ENCODE results near the gene IQCH. TPM values are rescaled to one million over a fixed set of nuclear protein-coding genes. Genes with fewer than 3 reads are reported as not detected.
A peak's percentile ranks its signal among the peaks of the same experiment; 100 is the strongest.

The IQCH gene
- total RNA-seq (1 to 10 TPM in 3 of 4 donors, under 1 TPM in 1; 0.82 to 2.1 (median 1.5) TPM), polyA plus RNA-seq (0.34 TPM)
- long read RNA-seq, donor 1, partial matches to known transcripts, result 0 of 4 reads
- long read RNA-seq, donor 1, other reads (novel, unspliced or antisense), result 4 of 4 reads
- long read RNA-seq, donor 2, result 0 reads
- long read RNA-seq, donor 3, partial matches to known transcripts, result 0 of 9 reads
- long read RNA-seq, donor 3, other reads (novel, unspliced or antisense), result 8 of 9 reads
- long read RNA-seq, donor 4, result 0 reads

- peak within 1 kb of the TSS; percentile 57 for H3K4me3 ChIP-seq (ENCODE audit: low read length)
- peak within 1 kb of the TSS; percentile 10 for H3K27ac ChIP-seq (ENCODE audit: low read length)
- H3K9me3 ChIP-seq (ENCODE audit: control insufficient read depth, low read length), result no peaks in the 10 kb centered on the region
- ATAC-seq (peak; percentile 100), DNase-seq (peak; percentile 98 to 99 (median 99))
- no peaks in the 10 kb centered on the region for H3K27me3 ChIP-seq (ENCODE audit: control insufficient read depth, insufficient read depth)
- intact Hi-C loops (cut with DNase I), result loop anchor here in 2 of 4 donors (5.0 kb wide), 1 partner anchor 187 kb away; the partner anchor contains the start of gene SMAD3 (in 2 of the 2)
- under 1% methylated on average over 76 of the region's 76 CpGs for WGBS
- H3K4me1 ChIP-seq (ENCODE audit: control insufficient read depth, insufficient read depth, low read length), result no peaks in the 10 kb centered on the region
Measured at GRCh38 chr15:67254238-67255175, at the start of gene IQCH, which contains the start of gene AAGAB. Gene IQCH, plus strand, starts transcription at chr15:67254786. Its CDS starts 111 bp downstream, at chr15:67254897. Gene AAGAB, minus strand, starts transcription at chr15:67254661. Its CDS starts 30 bp downstream, at chr15:67254631.

- Histone ChIP-seq H3K4me1 (ENCODE audit: control insufficient read depth, insufficient read depth, low read length) (no peaks in the 10 kb centered on the region), H3K4me3 (ENCODE audit: low read length) (no peak overlapping the region), H3K27ac (ENCODE audit: low read length) (no peak overlapping the region), H3K9me3 (ENCODE audit: control insufficient read depth, low read length) (no peaks in the 10 kb centered on the region), H3K27me3 (ENCODE audit: control insufficient read depth, insufficient read depth) (no peaks in the 10 kb centered on the region)
- ATAC-seq, result no peak
- DNase-seq, result no peak
- intact Hi-C loops (cut with DNase I), result no loop called here
- 90% methylated on average over 3 of the region's 3 CpGs for WGBS
Measured at GRCh38 chr15:67207555-67208207, 46.9 kb upstream of the IQCH start.

- no peak for DNase-seq
- no peak overlapping the region for H3K4me3 ChIP-seq (ENCODE audit: low read length)
- no peaks in the 10 kb centered on the region for H3K4me1 ChIP-seq (ENCODE audit: control insufficient read depth, insufficient read depth, low read length)
- no peak overlapping the region for H3K27ac ChIP-seq (ENCODE audit: low read length)
- 70% methylated on average over 2 of the region's 2 CpGs for WGBS
- no peaks in the 10 kb centered on the region for H3K27me3 ChIP-seq (ENCODE audit: control insufficient read depth, insufficient read depth)
- no peak for ATAC-seq
- intact Hi-C loops (cut with DNase I), result no loop called here
- H3K9me3 ChIP-seq (ENCODE audit: control insufficient read depth, low read length), result no peaks in the 10 kb centered on the region
Measured at GRCh38 chr15:67208396-67208795, 46.2 kb upstream of the IQCH start.

GRCh38 chr15:67210555-67211168 is 43.9 kb upstream of the IQCH start:
- H3K27me3 ChIP-seq (ENCODE audit: control insufficient read depth, insufficient read depth), result no peaks in the 10 kb centered on the region
- H3K9me3 ChIP-seq (ENCODE audit: control insufficient read depth, low read length), result no peaks in the 10 kb centered on the region
- intact Hi-C loops (cut with DNase I), result no loop called here
- no peak overlapping the region for H3K27ac ChIP-seq (ENCODE audit: low read length)
- H3K4me1 ChIP-seq (ENCODE audit: control insufficient read depth, insufficient read depth, low read length), result no peaks in the 10 kb centered on the region
- no peak for DNase-seq
- no peak overlapping the region for H3K4me3 ChIP-seq (ENCODE audit: low read length)
- no peak for ATAC-seq
- WGBS, result 94% methylated on average over 5 of the region's 5 CpGs

- Histone ChIP-seq H3K27ac (ENCODE audit: low read length) (no peak overlapping the region), H3K4me1 (ENCODE audit: control insufficient read depth, insufficient read depth, low read length) (no peaks in the 10 kb centered on the region), H3K27me3 (ENCODE audit: control insufficient read depth, insufficient read depth) (no peaks in the 10 kb centered on the region), H3K9me3 (ENCODE audit: control insufficient read depth, low read length) (no peaks in the 10 kb centered on the region), H3K4me3 (ENCODE audit: low read length) (no peak overlapping the region)
- WGBS, result 94% methylated on average over 4 of the region's 4 CpGs
- DNase-seq (no peak), ATAC-seq (no peak)
- intact Hi-C loops (cut with DNase I), result no loop called here
Measured at GRCh38 chr15:67212684-67213367, 41.8 kb upstream of the IQCH start.

GRCh38 chr15:67215102-67215501 is 39.5 kb upstream of the IQCH start:
- H3K27me3 ChIP-seq (ENCODE audit: control insufficient read depth, insufficient read depth), result no peaks in the 10 kb centered on the region
- DNase-seq (no peak), ATAC-seq (no peak)
- H3K27ac ChIP-seq (ENCODE audit: low read length), result no peak overlapping the region
- no peaks in the 10 kb centered on the region for H3K9me3 ChIP-seq (ENCODE audit: control insufficient read depth, low read length)
- WGBS, result 87% methylated on average over 6 of the region's 6 CpGs
- intact Hi-C loops (cut with DNase I), result no loop called here
- no peak overlapping the region for H3K4me3 ChIP-seq (ENCODE audit: low read length)
- no peaks in the 10 kb centered on the region for H3K4me1 ChIP-seq (ENCODE audit: control insufficient read depth, insufficient read depth, low read length)

- H3K27me3 ChIP-seq (ENCODE audit: control insufficient read depth, insufficient read depth), result no peaks in the 10 kb centered on the region
- H3K9me3 ChIP-seq (ENCODE audit: control insufficient read depth, low read length), result no peaks in the 10 kb centered on the region
- no peaks in the 10 kb centered on the region for H3K4me1 ChIP-seq (ENCODE audit: control insufficient read depth, insufficient read depth, low read length)
- ATAC-seq (no peak), DNase-seq (no peak)
- intact Hi-C loops (cut with DNase I), result no loop called here
- H3K4me3 ChIP-seq (ENCODE audit: low read length), result no peak overlapping the region
- H3K27ac ChIP-seq (ENCODE audit: low read length), result no peak overlapping the region
Measured at GRCh38 chr15:67216859-67217258, 37.7 kb upstream of the IQCH start.

- Histone ChIP-seq H3K27me3 (ENCODE audit: control insufficient read depth, insufficient read depth) (no peaks in the 10 kb centered on the region), H3K4me3 (ENCODE audit: low read length) (no peak overlapping the region), H3K27ac (ENCODE audit: low read length) (no peak overlapping the region), H3K9me3 (ENCODE audit: control insufficient read depth, low read length) (no peaks in the 10 kb centered on the region), H3K4me1 (ENCODE audit: control insufficient read depth, insufficient read depth, low read length) (no peaks in the 10 kb centered on the region)
- intact Hi-C loops (cut with DNase I), result no loop called here
- ATAC-seq (no peak), DNase-seq (no peak)
Measured at GRCh38 chr15:67218428-67218827, 36.2 kb upstream of the IQCH start.

- 98% methylated on average over 2 of the region's 2 CpGs for WGBS
- intact Hi-C loops (cut with DNase I), result no loop called here
- Histone ChIP-seq H3K9me3 (ENCODE audit: control insufficient read depth, low read length) (no peaks in the 10 kb centered on the region), H3K4me3 (ENCODE audit: low read length) (no peak overlapping the region), H3K27me3 (ENCODE audit: control insufficient read depth, insufficient read depth) (no peaks in the 10 kb centered on the region), H3K27ac (ENCODE audit: low read length) (no peak overlapping the region), H3K4me1 (ENCODE audit: control insufficient read depth, insufficient read depth, low read length) (no peaks in the 10 kb centered on the region)
- DNase-seq, result no peak
- no peak for ATAC-seq
Measured at GRCh38 chr15:67219288-67219687, 35.3 kb upstream of the IQCH start.

GRCh38 chr15:67224889-67225288 is 29.7 kb upstream of the IQCH start:
- Histone ChIP-seq H3K4me3 (ENCODE audit: low read length) (no peak overlapping the region), H3K27me3 (ENCODE audit: control insufficient read depth, insufficient read depth) (no peaks in the 10 kb centered on the region), H3K9me3 (ENCODE audit: control insufficient read depth, low read length) (no peaks in the 10 kb centered on the region), H3K27ac (ENCODE audit: low read length) (no peak overlapping the region), H3K4me1 (ENCODE audit: control insufficient read depth, insufficient read depth, low read length) (no peaks in the 10 kb centered on the region)
- intact Hi-C loops (cut with DNase I), result no loop called here
- ATAC-seq, result no peak
- 97% methylated on average over 3 of the region's 3 CpGs for WGBS
- DNase-seq, result no peak

All from right cardiac atrium (tissue), 5 donors.